ENCODE results near the gene DNMT3B. TPM values are rescaled to one million over a fixed set of nuclear protein-coding genes. Genes with fewer than 3 reads are reported as not detected.
"Not testable (repeated sequence)": the region's sequence is repeated elsewhere in the genome, so short reads cannot be mapped to it uniquely, and the experiment has no call there.

DNMT3B gene
- total RNA-seq, 8 experiments from 2014 or later, result 1.4 to 35.2 (median 10.5) TPM

DNA sequence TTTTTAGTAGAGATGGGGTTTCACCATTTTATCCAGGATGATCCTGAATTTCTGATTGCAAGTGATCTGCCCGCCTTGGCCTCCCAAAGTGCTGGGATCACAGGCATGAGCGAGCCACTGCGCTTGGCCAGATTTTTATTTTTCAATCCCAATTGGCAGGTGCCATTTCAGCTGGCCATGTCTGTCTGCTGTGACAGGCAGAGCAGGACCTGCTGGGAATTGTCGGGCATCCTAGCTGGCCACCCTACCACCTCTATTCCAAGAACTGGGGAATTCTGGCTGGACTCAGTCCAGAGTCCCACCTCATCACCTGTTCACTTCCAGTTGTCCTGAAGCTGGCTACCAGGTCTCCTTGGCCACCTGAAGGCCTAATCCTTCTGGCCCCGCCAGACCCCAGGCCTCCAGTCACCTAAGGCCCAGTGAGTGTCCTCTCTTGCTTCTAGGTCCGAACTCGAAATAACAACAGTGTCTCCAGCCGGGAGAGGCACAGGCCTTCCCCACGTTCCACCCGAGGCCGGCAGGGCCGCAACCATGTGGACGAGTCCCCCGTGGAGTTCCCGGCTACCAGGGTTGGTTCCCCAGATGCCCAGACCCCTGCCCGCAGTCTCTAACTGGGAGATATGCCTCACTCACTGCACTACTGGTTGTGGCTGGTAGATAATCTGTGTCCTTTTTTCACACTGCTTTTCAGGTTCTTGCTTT is 24.0 kb downstream of the DNMT3B start:
- Histone ChIP-seq H3K27ac (no peak overlapping the region), H3K4me3 (no peak overlapping the region), H3K4me1 (replicated peaks in 1 of 2) (peaks cover 10 to 18% of the 10 kb centered on the region in 2 donors)
- WGBS, 10 experiments, result 83 to 100% (median 98%) methylated on average over 2 to 14 of the region's 16 CpGs; no CpG with 5 or more reads in 4 of the 10 experiments
- in situ Hi-C loops (cut with MboI; ENCODE audit: low pct_unique_long_range_greater_than_20kb in 2 of 9, low sequenced_read_pairs in 9 of 9, unreplicated experiment in 9 of 9), result no loop called here
- ATAC-seq (replicated peaks in 6 of 8), result no peak

DNA sequence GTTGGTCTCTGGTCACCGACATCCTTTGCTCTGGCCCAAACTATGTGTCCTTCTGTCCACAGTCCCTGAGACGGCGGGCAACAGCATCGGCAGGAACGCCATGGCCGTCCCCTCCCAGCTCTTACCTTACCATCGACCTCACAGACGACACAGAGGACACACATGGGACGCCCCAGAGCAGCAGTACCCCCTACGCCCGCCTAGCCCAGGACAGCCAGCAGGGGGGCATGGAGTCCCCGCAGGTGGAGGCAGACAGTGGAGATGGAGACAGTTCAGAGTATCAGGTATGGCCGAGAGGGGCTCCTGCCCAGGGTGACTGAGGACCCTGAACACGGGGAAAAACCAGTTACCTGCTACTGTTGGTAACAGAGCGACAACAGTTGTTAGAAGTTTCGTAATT is 25.0 kb downstream of the DNMT3B start:
- in situ Hi-C loops (cut with MboI; ENCODE audit: low pct_unique_long_range_greater_than_20kb in 2 of 9, low sequenced_read_pairs in 9 of 9, unreplicated experiment in 9 of 9), result no loop called here
- no peak for ATAC-seq (replicated peaks in 6 of 8)
- WGBS, 10 experiments, result 82 to 100% (median 91%) methylated on average over 1 to 12 of the region's 16 CpGs; no CpG with 5 or more reads in 2 of the 10 experiments

DNA sequence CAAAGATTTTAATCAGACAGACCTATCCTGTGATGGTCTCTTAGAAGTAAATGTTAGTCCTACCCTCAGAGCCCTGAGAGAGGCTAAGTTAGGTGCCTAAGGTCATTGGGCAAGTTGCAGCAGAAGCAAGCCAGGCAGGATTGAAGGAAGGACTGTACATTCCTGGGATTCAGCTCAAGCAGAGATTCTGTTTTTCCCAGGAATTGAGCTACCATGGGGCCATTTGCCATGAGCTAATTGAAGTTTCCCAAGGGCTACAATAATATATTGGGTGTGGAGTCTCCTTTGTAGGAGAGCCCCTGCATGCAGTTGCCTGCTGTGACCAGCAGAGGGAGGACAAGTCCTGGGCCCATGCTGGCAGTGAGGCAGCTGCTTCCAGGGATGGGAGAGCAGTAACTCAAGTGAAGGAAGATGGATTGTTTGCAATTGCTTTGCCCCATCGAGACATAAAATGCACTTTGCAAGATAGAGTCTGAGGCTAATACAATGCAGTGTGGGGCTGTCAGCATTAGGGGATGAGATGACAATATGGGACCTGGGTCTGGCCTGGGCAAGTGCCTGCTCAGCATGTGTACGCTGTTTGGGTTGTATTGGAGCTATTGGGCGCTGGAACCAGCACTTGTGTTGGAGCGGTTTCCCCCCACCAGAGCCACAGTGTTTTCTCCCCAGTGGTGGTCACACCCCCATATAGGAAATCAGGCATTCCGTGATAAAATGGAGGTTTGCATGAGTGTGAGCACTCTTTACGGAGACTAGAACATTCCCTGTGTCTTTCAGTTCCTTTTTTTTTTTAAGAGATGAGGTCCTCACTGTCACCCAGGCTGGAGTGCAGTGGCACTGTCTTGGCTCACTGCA is 27.9 kb downstream of the DNMT3B start:
- Histone ChIP-seq H3K4me1 (replicated peaks in 1 of 2) (peaks cover 11 to 16% of the 10 kb centered on the region in 2 donors), H3K4me3 (no peak overlapping the region), H3K27ac (no peak overlapping the region)
- in situ Hi-C loops (cut with MboI; ENCODE audit: low pct_unique_long_range_greater_than_20kb in 2 of 9, low sequenced_read_pairs in 9 of 9, unreplicated experiment in 9 of 9), result no loop called here
- WGBS, 10 experiments, result 0 to 75% (median 47%) methylated on average over 1 to 5 of the region's 6 CpGs; no CpG with 5 or more reads in 6 of the 10 experiments
- peak; percentile 77 to 97 (median 88) for ATAC-seq (replicated peaks in 6 of 8)

More for the DNA sequence above, 25.0 kb downstream of the DNMT3B start:
- peaks cover 5 to 15% of the 10 kb centered on the region in 2 donors for H3K4me1 ChIP-seq (replicated peaks in 1 of 2)
- no peak overlapping the region for H3K27ac ChIP-seq
- no peak overlapping the region for H3K4me3 ChIP-seq

DNA sequence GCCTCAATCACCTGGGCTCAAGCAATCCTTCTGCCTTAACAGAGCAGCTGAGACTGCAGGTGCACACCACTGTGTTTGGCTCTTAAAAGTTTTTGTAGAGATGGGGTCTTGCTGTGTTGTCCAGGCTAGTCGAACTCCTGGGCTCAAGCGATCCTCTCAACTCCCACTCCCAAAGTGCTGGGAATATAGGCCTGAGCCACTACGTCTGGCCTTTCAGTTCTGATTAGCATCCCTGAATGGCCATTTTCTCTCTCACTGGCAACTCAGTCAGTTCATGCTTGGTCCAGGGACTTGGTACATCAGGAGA is 28.5 kb downstream of the DNMT3B start:
- ATAC-seq (replicated peaks in 6 of 8), result no peak
- no peak overlapping the region for H3K4me3 ChIP-seq
- H3K27ac ChIP-seq, result no peak overlapping the region
- WGBS, 10 experiments, result 67 to 100% (median 90%) methylated on average over 1 to 3 of the region's 3 CpGs; no CpG with 5 or more reads in 3 of the 10 experiments
- H3K4me1 ChIP-seq (replicated peaks in 1 of 2), result peaks cover 11 to 16% of the 10 kb centered on the region in 2 donors
- in situ Hi-C loops (cut with MboI; ENCODE audit: low pct_unique_long_range_greater_than_20kb in 2 of 9, low sequenced_read_pairs in 9 of 9, unreplicated experiment in 9 of 9), result no loop called here

DNA sequence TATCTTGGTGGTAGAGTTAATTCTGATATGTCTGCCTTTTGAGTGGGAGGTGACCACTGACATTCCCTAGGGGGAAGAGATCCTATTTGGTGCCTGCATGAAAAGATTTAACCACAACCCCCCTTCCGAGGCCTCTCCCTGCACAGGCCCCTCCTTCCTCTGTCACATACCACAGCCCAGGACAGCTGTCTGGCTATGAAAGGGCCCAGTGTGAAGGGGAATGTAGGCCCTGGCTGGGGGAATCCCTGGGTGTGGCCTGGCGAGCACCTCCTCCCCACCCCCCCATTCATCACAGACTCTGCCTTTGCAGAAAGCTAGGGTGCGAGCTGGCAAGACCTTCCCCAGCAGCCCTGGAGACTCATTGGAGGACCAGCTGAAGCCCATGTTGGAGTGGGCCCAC is 30.1 kb downstream of the DNMT3B start:
- in situ Hi-C loops (cut with MboI; ENCODE audit: low pct_unique_long_range_greater_than_20kb in 2 of 9, low sequenced_read_pairs in 9 of 9, unreplicated experiment in 9 of 9), result no loop called here
- ATAC-seq (replicated peaks in 6 of 8), result peak; percentile 61 to 91 (median 84)
- H3K4me1 ChIP-seq (replicated peaks in 1 of 2), result peaks cover 11 to 16% of the 10 kb centered on the region in 2 donors
- H3K4me3 ChIP-seq, result no peak overlapping the region
- whole genome bisulfite sequencing, 10 experiments, result 60% methylated on average over 1 of the region's 3 CpGs; no CpG with 5 or more reads in 9 of the 10 experiments
- peak overlapping the region in 1 of 2 donors; percentile 11 for H3K27ac ChIP-seq

DNA sequence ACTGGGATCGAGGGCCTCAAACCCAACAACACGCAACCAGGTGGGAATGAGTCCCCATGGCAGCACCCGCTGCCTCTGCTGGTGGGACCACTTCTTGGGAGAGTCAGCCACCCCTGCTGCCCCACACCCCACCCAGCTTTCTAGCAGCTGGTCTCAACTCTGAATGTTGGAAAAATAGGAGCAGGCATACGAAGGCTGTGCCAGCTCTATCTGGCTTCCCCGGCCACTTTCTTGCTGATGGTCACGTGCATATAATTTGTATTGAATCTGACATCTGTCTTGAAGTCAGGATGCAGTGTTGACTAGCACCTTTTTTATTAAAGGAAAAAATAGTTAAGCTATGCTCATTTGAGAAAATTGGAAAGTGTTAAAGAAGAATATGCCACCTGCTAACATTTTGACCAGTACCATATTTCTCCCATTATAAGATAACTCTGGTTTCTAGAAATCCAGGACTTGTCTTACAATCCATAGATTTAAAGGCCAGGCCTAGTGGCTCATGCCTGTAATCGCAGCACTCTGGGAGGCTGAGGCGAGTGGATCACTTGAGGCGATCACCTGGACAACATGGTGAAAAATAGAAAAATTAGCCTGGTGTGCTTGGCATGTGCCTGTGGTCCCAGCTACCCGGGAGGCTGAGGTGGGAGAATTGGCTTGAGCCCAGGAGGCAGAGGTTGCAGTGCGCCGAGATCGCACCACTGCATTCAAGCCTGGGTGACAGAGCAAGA is 30.7 kb downstream of the DNMT3B start:
- peaks cover 11 to 16% of the 10 kb centered on the region in 2 donors for H3K4me1 ChIP-seq (replicated peaks in 1 of 2)
- 71 to 100% (median 88%) methylated on average over 2 to 8 of the region's 13 CpGs; no CpG with 5 or more reads in 3 of the 10 experiments for WGBS, 10 experiments
- ATAC-seq (replicated peaks in 6 of 8), result peak in 5 of 8 experiments; percentile 8 to 30 (median 18)
- H3K27ac ChIP-seq, result no peak overlapping the region
- in situ Hi-C loops (cut with MboI; ENCODE audit: low pct_unique_long_range_greater_than_20kb in 2 of 9, low sequenced_read_pairs in 9 of 9, unreplicated experiment in 9 of 9), result no loop called here
- no peak overlapping the region for H3K4me3 ChIP-seq

DNA sequence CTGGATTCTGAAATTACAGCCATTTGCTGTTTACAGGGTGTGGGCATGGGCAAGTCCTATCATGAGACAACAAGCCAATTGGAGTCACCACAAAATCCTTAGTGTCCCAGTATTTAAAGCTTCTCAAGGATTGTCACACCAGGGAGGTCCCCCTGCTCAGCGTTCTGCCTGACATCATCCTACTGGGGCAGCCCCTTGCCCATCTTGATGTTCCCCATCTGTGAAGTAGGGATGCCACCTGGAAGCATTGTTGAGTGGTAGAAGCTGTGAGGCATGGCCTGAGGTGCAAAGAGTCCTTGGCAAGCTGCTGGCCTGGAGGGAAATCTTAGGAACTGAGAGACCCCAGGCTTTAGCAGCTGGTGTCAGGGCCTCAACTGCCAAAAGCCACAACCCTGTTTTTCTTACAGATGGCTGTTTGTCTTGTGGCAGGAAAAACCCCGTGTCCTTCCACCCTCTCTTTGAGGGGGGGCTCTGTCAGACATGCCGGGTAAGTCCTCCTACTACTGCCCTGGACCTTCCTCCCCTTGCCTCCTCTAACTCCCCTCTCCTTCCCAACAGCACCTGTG is 34.3 kb downstream of the DNMT3B start:
- no peak for ATAC-seq (replicated peaks in 6 of 8)
- 41 to 100% (median 93%) methylated on average over 1 to 2 of the region's 3 CpGs; no CpG with 5 or more reads in 6 of the 10 experiments for WGBS, 10 experiments
- Histone ChIP-seq H3K27ac (no peak overlapping the region), H3K4me1 (replicated peaks in 1 of 2) (peaks cover 8 to 13% of the 10 kb centered on the region in 2 donors), H3K4me3 (no peak overlapping the region)
- in situ Hi-C loops (cut with MboI; ENCODE audit: low pct_unique_long_range_greater_than_20kb in 2 of 9, low sequenced_read_pairs in 9 of 9, unreplicated experiment in 9 of 9), result no loop called here

DNA sequence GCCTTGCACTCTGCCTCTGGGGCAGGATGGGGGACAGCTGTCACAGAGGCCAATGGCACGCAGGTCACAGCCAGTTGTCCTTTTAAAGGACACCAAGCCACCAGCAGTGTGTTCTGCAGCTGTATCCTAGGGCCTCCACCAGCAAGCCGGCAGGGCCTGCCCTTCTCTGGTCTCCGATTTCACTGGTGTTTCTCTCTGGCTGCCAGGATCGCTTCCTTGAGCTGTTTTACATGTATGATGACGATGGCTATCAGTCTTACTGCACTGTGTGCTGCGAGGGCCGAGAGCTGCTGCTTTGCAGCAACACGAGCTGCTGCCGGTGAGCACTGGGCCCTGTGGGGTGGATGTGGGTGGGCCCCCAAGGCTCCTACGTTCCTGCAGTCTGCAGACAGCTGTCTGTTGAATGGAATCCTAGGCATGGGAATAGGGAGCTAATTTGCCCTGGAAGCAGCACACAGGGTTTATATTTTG is 34.8 kb downstream of the DNMT3B start:
- no peak for ATAC-seq (replicated peaks in 6 of 8)
- H3K27ac ChIP-seq, result no peak overlapping the region
- WGBS, 10 experiments, result 53 to 100% (median 90%) methylated on average over 1 to 6 of the region's 10 CpGs; no CpG with 5 or more reads in 1 of the 10 experiments
- H3K4me1 ChIP-seq (replicated peaks in 1 of 2), result peaks cover 8% of the 10 kb centered on the region in 2 donors
- in situ Hi-C loops (cut with MboI; ENCODE audit: low pct_unique_long_range_greater_than_20kb in 2 of 9, low sequenced_read_pairs in 9 of 9, unreplicated experiment in 9 of 9), result no loop called here
- H3K4me3 ChIP-seq, result no peak overlapping the region

DNA sequence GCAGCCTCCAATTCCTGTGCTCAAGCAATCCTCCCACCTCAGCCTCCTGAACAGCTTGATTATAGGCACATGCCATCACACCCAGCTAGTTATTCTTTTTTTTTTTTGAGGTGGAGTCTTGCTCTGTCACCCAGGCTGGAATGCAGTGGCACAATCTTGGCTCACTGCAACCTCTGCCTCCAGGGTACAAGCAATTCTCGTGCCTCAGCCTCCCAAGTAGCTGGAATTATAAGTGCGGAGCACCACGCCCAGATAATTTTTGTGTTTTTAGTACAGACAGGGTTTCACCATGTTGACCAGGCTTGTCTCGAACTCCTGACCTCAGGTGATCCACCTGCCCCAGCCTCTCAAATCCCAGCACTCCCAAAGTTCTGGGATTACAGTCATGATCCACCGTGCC is 35.4 kb downstream of the DNMT3B start:
- ATAC-seq (replicated peaks in 6 of 8); H3K27ac ChIP-seq; in situ Hi-C loops (cut with MboI; ENCODE audit: low pct_unique_long_range_greater_than_20kb in 2 of 9, low sequenced_read_pairs in 9 of 9, unreplicated experiment in 9 of 9); H3K4me3 ChIP-seq; H3K4me1 ChIP-seq (replicated peaks in 1 of 2): not testable (repeated sequence)
- WGBS, 10 experiments, result 60 to 100% (median 100%) methylated on average over 1 to 5 of the region's 5 CpGs; no CpG with 5 or more reads in 1 of the 10 experiments

DNA sequence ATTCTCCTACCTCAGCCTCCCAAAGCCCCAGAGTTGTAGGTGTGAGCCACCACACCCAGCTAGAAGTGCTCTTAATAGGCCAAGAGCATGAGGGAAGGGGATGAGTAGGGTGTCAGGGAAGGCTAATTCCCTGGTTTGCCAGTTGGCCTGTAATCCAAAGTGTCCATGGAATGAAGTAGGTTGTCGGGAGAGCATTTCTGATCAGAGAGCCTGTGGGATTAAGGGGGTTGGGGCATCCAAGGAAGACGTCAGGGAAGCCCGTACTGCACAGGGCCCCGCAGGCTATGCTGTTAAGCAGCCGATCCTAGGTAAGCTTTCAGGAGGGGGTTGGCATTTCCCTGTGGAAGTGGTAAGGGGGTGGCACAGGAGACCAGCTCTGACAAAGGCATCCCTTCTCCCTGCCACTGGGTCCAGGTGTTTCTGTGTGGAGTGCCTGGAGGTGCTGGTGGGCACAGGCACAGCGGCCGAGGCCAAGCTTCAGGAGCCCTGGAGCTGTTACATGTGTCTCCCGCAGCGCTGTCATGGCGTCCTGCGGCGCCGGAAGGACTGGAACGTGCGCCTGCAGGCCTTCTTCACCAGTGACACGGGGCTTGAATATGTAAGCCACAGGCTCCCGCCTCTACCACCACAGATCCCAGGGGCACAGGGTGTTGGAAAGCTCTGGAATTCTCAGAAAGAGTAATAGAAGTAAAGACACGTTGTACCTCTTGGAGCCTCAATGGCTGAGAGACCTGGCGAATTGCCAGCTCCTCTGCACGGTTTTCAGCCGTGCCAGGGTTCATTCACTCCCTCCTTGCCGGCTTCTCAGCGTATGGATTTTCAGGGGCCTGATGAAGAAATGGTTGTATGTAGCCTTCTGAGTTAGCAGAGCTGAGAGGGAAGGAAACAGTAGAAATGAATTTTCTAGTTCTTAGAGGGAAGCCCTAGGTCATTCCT is 36.1 kb downstream of the DNMT3B start:
- 40 to 100% (median 90%) methylated on average over 1 to 19 of the region's 23 CpGs; no CpG with 5 or more reads in 1 of the 10 experiments for WGBS, 10 experiments
- no peaks in the 10 kb centered on the region for H3K4me1 ChIP-seq (replicated peaks in 1 of 2)
- H3K27ac ChIP-seq, result no peak overlapping the region
- H3K4me3 ChIP-seq, result no peak overlapping the region
- no peak for ATAC-seq (replicated peaks in 6 of 8)
- in situ Hi-C loops (cut with MboI; ENCODE audit: low pct_unique_long_range_greater_than_20kb in 2 of 9, low sequenced_read_pairs in 9 of 9, unreplicated experiment in 9 of 9), result no loop called here

DNA sequence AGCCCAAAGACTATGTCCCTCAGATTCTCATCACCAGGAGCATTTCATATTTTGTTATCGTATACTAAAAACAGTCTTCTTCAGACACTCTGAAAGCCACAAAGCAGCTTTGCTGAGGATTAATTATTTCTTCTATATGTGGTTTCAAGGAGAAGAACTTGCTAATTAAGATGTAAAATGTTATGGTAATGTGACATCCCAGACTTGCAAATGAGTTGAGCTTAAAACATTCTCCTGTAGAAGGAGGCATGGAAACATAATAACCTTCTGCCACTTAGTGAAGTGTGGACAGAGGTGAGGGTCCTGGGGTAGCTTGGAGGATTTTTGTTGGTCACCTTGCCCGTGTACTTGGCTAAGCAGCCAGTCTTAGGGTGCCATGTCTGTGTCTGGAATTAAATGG is 40.9 kb downstream of the DNMT3B start:
- H3K4me1 ChIP-seq (replicated peaks in 1 of 2), result peaks cover 7 to 10% of the 10 kb centered on the region in 2 donors
- peak in 3 of 8 experiments; percentile 46 to 85 (median 50) for ATAC-seq (replicated peaks in 6 of 8)
- 63 to 100% (median 91%) methylated on average over 1 to 2 of the region's 2 CpGs; no CpG with 5 or more reads in 4 of the 10 experiments for WGBS, 10 experiments
- H3K27ac ChIP-seq, result no peak overlapping the region
- no peak overlapping the region for H3K4me3 ChIP-seq
- in situ Hi-C loops (cut with MboI; ENCODE audit: low pct_unique_long_range_greater_than_20kb in 2 of 9, low sequenced_read_pairs in 9 of 9, unreplicated experiment in 9 of 9), result no loop called here
